ENCODE results near the gene PRRX2. TPM values are rescaled to one million over a fixed set of nuclear protein-coding genes. Genes with fewer than 3 reads are reported as not detected.

PRRX2 gene
- total and polyA plus RNA-seq, 2 of the 13 experiments (the other 11 are each of a cell fraction or from before 2014, with no cell fraction given): 0.05 TPM; not detected in 1

- TF ChIP-seq, protein P1, sequence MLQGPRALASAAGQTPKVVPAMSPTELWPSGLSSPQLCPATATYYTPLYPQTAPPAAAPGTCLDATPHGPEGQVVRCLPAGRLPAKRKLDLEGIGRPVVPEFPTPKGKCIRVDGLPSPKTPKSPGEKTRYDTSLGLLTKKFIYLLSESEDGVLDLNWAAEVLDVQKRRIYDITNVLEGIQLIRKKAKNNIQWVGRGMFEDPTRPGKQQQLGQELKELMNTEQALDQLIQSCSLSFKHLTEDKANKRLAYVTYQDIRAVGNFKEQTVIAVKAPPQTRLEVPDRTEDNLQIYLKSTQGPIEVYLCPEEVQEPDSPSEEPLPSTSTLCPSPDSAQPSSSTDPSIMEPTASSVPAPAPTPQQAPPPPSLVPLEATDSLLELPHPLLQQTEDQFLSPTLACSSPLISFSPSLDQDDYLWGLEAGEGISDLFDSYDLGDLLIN (CRISPR knock-in tag; IDR thresholded peaks at IDR 0.05; ENCODE audit: borderline replicate concordance): no peak
- TF ChIP-seq ZNF333 (CRISPR knock-in tag; IDR thresholded peaks at IDR 0.05; ENCODE audit: borderline replicate concordance) (0 out of 2 replicates have a peak, but pooled peaks have one; percentile 51), KDM4B (CRISPR knock-in tag; IDR thresholded peaks at IDR 0.05) (no peak), ZSCAN9 (CRISPR knock-in tag; IDR thresholded peaks at IDR 0.05; ENCODE audit: borderline replicate concordance) (peak; percentile 45; the same call in 1 of the 2 replicates), YEATS2 (CRISPR knock-in tag; IDR thresholded peaks at IDR 0.05; ENCODE audit: borderline replicate concordance) (no peak), PATZ1 (CRISPR knock-in tag; IDR thresholded peaks at IDR 0.05) (peak; percentile 45; the same call in 1 of the 2 replicates), NR2F2 (IDR thresholded peaks at IDR 0.05; ENCODE audit: borderline replicate concordance, low read depth) (no peak), EEA1 (CRISPR knock-in tag; IDR thresholded peaks at IDR 0.05; ENCODE audit: borderline replicate concordance) (no peak), ZNF746 (CRISPR knock-in tag; IDR thresholded peaks at IDR 0.05) (no peak), EHMT2 (IDR thresholded peaks at IDR 0.05; ENCODE audit: borderline replicate concordance, low read depth, low read length) (no peak), MIER3 (CRISPR knock-in tag; IDR thresholded peaks at IDR 0.05; ENCODE audit: borderline replicate concordance) (peak; percentile 28; the same call in 1 of the 2 replicates), ZNF234 (CRISPR knock-in tag; conservative IDR thresholded peaks at IDR 0.05) (no peak), YEATS4 (CRISPR knock-in tag; IDR thresholded peaks at IDR 0.05; ENCODE audit: borderline replicate concordance) (0 out of 2 replicates have a peak, but pooled peaks have one; percentile 42), FOXO1 (CRISPR knock-in tag; IDR thresholded peaks at IDR 0.05) (no peak), ZNF687 (CRISPR knock-in tag; IDR thresholded peaks at IDR 0.05) (peak; percentile 68)
- TF ChIP-seq, protein P2, sequence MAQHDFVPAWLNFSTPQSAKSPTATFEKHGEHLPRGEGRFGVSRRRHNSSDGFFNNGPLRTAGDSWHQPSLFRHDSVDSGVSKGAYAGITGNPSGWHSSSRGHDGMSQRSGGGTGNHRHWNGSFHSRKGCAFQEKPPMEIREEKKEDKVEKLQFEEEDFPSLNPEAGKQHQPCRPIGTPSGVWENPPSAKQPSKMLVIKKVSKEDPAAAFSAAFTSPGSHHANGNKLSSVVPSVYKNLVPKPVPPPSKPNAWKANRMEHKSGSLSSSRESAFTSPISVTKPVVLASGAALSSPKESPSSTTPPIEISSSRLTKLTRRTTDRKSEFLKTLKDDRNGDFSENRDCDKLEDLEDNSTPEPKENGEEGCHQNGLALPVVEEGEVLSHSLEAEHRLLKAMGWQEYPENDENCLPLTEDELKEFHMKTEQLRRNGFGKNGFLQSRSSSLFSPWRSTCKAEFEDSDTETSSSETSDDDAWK (CRISPR knock-in tag; IDR thresholded peaks at IDR 0.05): no peak
- TF ChIP-seq, protein P3, sequence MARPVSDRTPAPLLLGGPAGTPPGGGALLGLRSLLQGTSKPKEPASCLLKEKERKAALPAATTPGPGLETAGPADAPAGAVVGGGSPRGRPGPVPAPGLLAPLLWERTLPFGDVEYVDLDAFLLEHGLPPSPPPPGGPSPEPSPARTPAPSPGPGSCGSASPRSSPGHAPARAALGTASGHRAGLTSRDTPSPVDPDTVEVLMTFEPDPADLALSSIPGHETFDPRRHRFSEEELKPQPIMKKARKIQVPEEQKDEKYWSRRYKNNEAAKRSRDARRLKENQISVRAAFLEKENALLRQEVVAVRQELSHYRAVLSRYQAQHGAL (CRISPR knock-in tag; IDR thresholded peaks at IDR 0.05; ENCODE audit: not compliant biosample characterization): no peak
- TF ChIP-seq, protein P4, sequence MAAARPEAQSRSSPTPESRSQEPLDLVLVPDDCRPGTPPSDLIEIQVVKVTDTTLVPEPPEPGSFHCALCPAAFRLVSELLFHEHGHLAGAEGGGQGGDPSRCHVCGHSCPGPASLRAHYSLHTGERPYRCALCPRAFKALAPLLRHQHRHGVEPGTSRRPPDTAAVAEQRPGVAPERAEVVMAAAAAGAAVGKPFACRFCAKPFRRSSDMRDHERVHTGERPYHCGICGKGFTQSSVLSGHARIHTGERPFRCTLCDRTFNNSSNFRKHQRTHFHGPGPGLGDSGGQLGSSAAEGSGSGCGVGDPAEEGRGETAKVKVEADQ (CRISPR knock-in tag; IDR thresholded peaks at IDR 0.05; ENCODE audit: borderline replicate concordance): no peak
These were observed 72.2 kb downstream of the PRRX2 start (continued) for GRCh38 chr9:129737479-129738274.

Measured in HepG2 (cell line).